ENCODE data around the gene PRSS38.
A peak's percentile ranks its signal among the peaks of the same experiment; 100 is the strongest.
"Not testable (repeated sequence)": the region's sequence is repeated elsewhere in the genome, so short reads cannot be mapped to it uniquely, and the experiment has no call there.

Gene PRSS38

GRCh38 chr1:227846265-227846858 lies 30.9 kb downstream of the PRSS38 start:
- no peak for DNase-seq

DNA sequence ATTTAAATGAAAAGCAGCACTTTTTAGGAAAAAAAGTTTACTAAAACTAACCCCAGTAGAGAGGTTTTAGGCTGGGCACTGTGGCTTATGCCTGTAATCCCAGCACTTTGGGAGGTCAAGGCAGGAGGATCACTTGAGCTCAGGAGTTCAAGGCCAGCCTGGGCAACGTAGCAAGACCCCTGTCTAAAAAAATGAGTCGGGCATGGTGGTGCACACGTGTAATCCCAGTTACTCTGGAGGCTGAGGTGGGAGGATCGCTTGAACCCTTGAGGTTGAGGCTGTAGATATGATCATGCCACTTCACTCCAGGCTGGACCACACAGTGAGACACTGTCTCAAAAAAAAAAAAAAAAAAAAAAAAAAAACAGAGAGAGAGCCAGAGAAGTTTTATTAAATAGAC lies 31.6 kb downstream of the PRSS38 start:
- not testable (repeated sequence) for DNase-seq

DNA sequence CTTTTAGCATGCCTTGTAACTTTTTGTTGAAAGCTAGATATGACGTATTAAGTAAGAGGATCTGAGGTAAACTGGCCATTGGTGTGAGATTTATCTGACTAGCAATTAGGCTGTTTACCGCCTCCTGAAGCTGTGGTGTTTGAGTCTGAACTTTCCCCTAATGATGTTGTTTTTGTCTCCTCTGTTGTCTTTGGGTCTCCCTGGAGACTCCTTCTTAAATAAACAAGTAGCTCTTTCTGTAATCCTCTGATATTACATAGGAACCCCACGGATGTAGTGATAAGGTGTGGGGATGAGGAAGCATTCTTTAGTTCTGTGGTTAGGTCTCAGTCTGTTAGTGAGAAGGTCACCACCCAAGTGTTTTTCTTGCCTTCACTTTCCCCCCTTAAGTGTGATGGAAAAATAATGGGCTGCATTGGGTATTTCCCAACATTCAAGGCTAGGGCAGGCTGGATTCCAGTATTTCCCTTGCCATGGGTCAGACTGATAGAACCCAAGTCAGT lies 33.0 kb downstream of the PRSS38 start:
- DNase-seq, result no peak

- DNase-seq, result no peak
Measured at GRCh38 chr1:227849251-227849650, 33.8 kb downstream of the PRSS38 start.

GRCh38 chr1:227854189-227854588 lies 38.7 kb downstream of the PRSS38 start:
- no peak for DNase-seq

GRCh38 chr1:227855687-227856086 lies 40.2 kb downstream of the PRSS38 start:
- no peak for DNase-seq

DNA sequence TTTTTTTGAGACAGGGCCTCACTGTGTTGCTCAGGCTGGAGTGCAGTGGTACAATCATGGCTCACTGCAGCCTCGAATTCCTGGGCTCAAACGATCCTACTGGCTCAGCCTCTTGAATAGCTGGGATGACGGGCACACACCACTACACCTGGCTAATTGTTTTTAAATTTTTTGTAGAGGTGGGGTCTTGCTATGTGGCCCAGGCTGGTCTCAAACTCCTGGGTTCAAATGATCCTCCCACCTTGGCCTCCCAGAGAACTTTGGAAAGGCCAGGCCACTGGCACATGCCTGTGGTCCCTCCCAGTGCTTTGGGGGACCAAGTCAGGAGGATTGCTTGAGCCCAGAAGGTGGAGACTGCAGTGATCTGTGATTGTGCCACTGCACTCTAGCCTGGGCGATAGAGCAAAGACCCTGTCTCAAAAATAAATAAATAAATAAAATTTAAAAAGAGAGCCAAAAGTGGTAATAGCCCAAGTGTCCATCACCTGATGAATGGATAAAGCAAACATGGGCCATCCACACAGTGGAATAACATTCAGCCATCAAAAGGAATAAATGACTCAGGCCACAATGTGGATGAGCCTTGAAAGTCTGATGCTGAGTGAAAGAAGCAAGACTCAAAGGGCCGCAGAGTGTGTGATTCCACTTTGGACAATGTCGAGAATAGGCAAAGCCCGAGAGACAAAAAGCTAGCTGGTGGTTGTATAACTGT lies 40.8 kb downstream of the PRSS38 start:
- DNase-seq, result no peak

- DNase-seq, result no peak
Measured at GRCh38 chr1:227864882-227865281, 49.4 kb downstream of the PRSS38 start.

GRCh38 chr1:227869279-227869842 lies 53.9 kb downstream of the PRSS38 start:
- DNase-seq, result no peak

DNA sequence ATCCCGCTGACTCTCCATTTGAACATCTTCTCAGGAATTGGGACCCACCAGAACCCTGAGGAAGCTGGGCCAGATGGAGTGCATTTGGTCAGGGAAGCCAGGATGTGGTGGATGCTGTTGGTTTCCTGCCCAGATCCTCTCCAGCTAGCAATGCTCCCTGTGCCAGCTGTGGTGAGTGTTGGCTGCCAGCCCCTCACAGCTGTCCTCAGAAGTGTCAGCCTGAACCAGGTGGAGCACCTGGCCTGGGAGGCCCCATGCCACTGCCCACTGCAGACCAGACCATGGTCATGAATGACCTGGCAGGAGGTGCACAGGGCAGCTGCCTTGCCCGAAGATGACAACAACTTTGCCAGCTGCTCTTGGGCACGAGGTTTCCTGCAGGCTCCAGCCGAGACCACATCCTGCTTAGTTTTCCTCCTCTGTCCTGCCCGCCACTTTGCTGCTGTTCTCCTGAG lies 54.4 kb downstream of the PRSS38 start:
- DNase-seq, result no peak

- no peak for DNase-seq
Measured at GRCh38 chr1:227870366-227870765, 54.9 kb downstream of the PRSS38 start.

DNA sequence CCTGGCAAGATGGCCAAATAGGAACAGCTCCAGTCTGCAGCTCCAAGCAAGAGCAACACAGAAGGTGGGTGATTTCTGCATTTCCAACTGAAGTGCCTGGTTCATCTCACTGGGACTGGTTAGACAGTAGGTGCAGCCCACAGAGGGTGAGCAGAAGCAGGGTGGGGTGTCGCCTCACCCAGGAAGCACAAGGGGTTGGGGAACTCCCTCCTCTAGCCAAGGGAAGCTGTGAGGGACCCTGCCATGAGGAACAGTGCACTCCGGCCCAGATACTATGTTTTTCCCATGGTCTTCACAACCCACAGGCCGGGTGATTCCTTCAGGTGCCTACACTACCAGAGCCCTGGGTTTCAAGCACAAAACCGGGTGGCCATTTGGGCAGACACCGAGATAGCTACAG lies 56.4 kb downstream of the PRSS38 start:
- DNase-seq, result not testable (repeated sequence)

DNA sequence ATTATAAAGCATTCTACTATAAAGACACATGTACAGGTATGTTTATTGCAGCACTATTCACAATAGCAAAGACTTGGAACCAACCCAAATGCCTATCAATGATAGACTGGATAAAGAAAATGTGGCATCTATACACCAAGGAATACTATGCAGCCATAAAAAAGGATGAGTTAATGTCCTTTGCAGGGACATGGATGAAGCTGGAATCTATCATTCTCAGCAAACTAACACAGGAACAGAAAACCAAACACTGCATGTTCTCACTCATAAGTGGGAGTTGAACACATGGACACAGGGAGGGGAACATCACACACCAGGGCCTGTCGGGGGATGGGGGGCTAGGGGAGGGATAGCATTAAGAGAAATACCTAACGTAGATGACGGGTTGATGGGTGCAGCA lies 62.3 kb downstream of the PRSS38 start:
- DNase-seq, result not testable (repeated sequence)

DNA sequence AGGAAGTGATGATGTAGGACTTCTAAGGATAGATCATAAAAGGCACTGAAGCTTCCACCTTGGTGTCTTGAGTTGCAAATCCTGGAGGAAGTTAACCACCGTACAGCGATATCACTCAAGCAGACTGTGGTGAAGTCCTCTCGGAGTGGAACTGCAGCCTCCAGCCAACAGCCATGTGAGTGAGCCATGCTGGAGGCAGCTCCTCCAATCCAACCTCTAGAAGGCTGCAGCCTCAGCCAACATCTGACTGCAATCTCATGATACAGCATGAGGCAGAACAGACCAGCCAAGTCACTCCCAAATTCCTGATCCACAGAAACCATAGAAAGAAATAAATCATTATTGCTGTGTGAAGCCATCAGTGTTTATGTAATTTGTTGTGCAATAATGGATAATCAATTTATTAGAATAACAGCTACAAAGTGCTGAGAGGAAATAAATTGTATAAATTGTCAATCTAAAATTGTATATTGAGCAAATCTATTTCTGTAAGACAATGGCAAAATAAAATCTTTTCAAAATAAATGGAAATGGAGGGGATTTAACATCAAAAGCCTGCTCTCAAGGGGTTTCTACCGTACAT lies 65.0 kb downstream of the PRSS38 start:
- peak in 1 of 3 donors; percentile 18 for DNase-seq

GRCh38 chr1:227883073-227883520 lies 67.6 kb downstream of the PRSS38 start:
- DNase-seq, result no peak

DNA sequence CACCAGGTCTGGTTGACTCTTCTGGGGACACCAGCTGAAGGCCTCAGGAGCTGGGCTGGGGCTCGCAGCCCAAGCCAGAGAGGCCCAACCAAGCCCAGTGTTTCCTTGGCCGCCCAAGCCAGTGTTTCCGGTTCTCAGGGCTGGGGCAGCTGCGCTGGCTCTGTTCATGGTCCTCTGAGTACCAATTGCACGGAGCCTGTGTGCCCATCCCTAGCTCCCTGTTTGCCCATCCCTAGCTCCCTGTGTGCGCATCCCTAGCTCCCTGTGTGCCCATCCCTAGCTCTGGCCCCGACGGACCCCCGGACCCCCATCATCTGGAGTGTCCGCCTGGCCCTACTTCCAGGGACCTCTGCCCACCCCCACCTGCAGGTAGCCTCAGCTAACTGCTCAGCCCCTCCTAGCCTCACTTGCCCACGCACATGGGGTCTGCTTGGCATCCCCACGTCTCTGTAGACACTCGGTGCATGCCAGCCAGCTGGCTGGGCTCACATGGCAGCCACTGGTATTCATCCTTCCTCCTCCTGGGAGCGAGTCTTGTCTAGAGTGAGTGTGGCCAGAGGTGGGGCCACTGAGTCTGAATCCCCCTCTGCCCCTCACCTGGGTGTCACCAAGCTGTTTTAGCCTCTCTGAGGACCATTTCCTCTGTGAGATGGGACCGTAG lies 68.3 kb downstream of the PRSS38 start:
- peak in 1 of 3 donors; percentile 12 for DNase-seq

GRCh38 chr1:227884370-227885134 lies 69.1 kb downstream of the PRSS38 start:
- no peak for DNase-seq

GRCh38 chr1:227885135-227885647 lies 69.7 kb downstream of the PRSS38 start:
- no peak for DNase-seq

DNA sequence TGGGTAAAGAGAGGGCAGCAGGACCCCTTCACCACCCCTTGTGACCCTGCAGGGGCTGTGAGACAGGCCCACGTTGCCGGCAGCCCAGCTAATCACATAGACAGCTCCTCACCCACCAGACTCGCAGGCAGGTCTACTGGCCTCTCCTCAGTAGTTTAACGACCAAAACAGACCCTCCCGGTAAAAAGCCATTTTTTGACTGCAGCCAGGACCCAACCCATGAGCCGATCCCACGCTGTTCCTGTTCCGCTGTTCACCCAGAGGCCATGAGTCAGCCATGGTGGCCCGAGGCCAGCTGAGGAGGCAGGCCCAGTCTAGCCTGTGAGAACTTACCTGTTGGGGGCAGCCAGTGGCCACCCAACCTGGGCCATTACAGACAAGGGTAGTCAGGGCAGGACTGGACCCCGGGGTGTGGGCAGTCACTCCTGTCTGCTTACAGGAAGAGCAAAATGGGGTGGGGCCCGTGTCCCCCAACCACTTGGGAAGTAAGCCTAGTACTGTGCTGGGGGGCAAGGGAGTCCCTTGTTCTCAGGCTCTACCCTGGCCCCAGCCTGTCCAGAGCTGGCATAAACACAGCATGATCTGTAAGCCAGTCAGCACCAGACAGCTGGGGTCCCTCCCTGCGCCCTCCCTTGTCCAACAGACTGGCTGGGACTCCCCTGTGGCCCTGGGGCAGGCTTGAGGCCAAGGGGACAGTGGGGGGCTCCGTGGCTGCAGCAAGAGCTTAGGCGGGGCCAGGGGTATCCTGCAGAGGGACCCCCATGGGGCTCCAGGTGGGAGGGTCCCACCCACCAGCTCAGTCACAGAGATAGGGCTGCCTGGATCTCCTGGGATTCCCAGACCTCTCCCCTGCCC lies 70.4 kb downstream of the PRSS38 start:
- peak; percentile 27 to 59 (median 36) for DNase-seq

- no peak for DNase-seq
Measured at GRCh38 chr1:227886503-227886961, 71.1 kb downstream of the PRSS38 start.
